MM.1S (cell line): ENCODE results near the gene LEP.

Source experiments
- CTCF ChIP-seq: fragments of 300-600 bp; sonication (generic); IDR thresholded peaks from 2 replicates; pipeline ENCODE4 v1.5.1; 2016; ENCODE audit warnings: antibody characterized with exemption, low read length, mixed read lengths
- EZH2 ChIP-seq: fragments of 300-600 bp; sonication (generic); optimal IDR thresholded peaks from 2 replicates; pipeline ENCODE3; 2017; ENCODE audit warnings: low read depth, mild to moderate bottlenecking, antibody characterized with exemption, low read length, mixed read lengths
- EZH2phosphoT487 ChIP-seq: fragments of 300-600 bp; sonication (generic); IDR thresholded peaks from 2 replicates; pipeline ENCODE4 v1.6.1; 2018; ENCODE audit warnings: antibody characterized with exemption, low read length

GRCh38 chr7:128274246-128274883, 33.3 kb downstream of the LEP start:
- no peak for TF ChIP-seq CTCF
- no peak for TF ChIP-seq EZH2
- no peak for TF ChIP-seq EZH2phosphoT487
